Renal cortical epithelial cell (primary cell): Measurements from ENCODE around the gene ITPKA. TPM values are rescaled to one million over a fixed set of nuclear protein-coding genes. Genes with fewer than 3 reads are reported as not detected.

Source experiments
- DNase-seq: peaks from one replicate; pipeline ENCODE4 v3.0.0-alpha.2; 2011; ENCODE audit warnings: low read depth
- total RNA-seq: library from RNA; depleted of rRNA; stranded (reverse); fragments of >200 nt; gene quantifications from 2 replicates; pipeline ENCODE4 v1.2.3, GENCODE V29; 2014

The ITPKA gene
- total RNA-seq, 1 donor from 2014 or later, result 4.5 TPM

DNA sequence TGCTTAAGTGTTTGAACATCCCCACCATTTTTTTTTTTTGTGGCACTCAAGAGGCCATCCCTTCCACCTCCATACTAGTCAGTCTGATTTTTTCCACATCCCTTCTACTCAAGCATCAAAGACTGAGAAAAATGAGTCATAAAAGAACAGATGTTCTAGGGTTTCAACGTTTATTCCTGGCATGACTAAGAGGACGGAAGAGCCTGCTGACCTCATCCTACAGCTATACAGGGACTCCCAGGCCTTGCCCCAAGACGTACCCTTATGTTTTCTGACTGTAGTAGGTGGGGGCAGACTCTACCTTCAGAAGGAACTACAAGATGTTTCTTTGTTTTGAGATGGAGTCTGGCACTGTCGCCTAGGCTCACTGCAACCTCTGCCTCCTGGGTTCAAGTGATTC lies 3.3 kb upstream of the ITPKA start:
- DNase-seq, result peak; percentile 94

GRCh38 chr15:41491889-41492288 lies 1.8 kb upstream of the ITPKA start:
- DNase-seq, result no peak

GRCh38 chr15:41492597-41493204 lies 973 bp upstream of the ITPKA start:
- DNase-seq, result no peak

DNA sequence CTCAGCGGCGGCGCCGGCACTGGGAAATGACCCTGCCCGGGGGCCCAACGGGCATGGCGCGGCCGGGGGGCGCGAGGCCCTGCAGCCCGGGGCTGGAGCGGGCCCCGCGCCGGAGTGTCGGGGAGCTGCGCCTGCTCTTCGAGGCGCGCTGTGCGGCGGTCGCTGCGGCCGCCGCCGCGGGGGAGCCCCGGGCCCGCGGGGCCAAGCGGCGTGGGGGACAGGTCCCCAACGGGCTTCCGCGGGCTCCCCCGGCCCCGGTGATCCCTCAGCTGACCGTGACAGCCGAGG lies 172 bp downstream of the ITPKA start:
- DNase-seq, result no peak

- DNase-seq, result no peak
Observed at GRCh38 chr15:41494190-41494921, 682 bp downstream of the ITPKA start.

GRCh38 chr15:41494922-41495735 lies 1.5 kb downstream of the ITPKA start:
- DNase-seq, result no peak

GRCh38 chr15:41495736-41496599 lies 2.3 kb downstream of the ITPKA start:
- no peak for DNase-seq

DNA sequence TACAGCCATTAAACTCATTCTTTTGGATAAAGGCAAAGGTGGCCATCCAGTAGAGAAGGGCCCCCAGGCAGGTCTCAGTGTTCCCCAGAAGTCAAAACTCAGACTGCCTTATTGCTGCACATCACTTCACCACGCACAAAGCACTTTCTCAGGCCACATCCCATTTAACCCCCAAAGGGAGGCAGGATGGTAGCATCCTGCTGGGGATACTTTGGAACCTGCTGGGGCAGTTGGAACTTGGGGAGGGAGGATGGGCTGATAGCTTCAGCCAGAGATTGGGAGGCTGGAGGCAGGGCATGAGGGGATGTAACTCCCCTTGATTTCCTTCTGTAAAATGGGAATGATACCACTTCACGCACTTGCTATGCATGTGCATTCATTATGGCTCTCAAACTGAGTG lies 5.0 kb downstream of the ITPKA start:
- DNase-seq, result no peak

GRCh38 chr15:41499109-41499851 lies 5.6 kb downstream of the ITPKA start:
- DNase-seq, result no peak

- DNase-seq, result peak; percentile 52
Observed at GRCh38 chr15:41501191-41501917, 7.7 kb downstream of the ITPKA start.

- no peak for DNase-seq
Observed at GRCh38 chr15:41501931-41502794, 8.5 kb downstream of the ITPKA start.

DNA sequence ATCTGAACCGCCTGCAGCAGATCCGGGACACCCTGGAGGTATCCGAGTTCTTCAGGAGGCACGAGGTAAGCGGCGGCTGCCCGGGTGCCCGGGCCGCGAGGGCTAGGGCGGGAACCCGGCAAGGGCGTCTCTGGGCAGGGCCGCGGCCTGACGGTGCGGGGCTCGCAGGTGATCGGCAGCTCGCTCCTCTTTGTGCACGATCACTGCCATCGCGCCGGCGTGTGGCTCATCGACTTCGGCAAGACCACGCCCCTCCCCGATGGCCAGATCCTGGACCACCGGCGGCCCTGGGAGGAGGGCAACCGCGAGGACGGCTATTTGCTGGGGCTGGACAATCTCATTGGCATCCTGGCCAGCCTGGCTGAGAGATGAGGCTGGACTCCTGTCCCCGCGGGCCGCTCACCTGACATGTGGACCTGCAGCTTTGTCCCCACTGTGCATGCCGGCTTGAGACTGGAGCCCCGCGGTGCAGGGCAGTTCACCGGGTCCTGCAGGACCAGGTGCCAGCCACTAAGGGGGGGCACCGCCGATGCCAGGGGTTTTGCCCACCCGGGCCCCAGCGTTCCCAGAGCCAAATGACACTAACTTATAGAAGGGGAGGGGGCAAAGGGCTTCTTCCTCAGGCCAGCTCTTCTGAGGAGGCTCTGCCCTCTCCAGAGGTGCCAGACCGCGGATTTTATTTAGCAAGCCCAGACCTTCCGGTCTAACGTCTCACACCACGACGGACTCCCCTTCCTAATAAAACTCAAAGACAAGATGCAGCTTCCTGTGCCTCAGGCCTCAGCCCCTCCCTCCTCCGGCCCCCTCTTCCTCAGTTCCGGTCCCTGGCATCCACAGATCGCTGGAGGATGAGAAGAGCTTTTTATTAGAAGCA lies 9.4 kb downstream of the ITPKA start:
- DNase-seq, result no peak

DNA sequence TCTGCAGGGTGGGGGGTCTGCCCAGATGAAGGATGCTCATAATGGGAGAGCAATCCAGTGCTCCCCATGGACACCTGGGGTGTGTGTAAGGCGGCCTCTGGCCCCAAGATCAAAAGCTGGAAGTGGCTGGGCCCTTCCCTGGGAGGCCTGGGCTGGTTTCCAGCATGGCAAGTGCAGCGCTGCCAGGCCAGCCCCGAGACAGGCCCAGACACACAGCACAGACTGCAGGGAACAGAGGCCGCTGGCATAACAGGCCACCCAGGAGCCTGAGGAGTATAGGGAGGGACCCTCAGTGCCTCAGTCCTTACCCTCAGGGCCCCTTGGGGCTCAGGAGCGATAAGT lies 10.0 kb downstream of the ITPKA start:
- no peak for DNase-seq

DNA sequence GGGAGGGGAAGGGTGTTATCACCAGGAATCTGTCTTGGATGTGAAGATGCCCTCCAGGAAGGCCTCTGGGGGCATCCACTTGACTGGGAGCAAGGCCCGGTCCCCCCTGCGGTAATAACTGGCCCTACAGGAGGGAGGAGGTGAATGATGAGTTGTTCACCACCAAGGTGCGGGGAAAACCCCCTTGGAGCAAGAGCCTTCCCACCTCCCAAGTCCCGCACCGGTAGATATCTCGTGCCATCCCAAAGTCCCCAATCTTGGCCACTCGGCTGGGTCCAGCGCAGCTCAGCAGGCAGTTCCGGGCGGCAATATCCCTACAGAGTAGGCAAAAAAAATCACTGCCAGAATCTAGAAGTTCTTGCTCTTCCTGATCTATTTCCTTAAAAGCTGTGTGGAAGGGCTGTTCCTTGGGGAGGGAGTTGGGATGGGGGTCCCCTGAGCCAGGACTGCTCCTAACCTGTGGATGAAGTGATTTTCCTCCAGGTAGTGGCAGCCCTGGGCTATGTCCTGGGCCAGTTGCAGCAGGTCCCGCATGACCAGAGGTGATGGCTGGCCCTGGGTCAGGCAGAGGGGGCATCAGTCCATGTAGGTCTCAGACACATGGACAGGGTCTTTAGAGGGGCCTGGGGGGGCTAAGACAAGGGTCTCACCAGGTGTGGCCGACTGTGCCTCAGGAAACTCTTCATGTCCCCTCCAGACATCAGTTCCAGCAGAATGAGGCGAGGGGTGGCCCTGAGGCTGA lies 11.2 kb downstream of the ITPKA start:
- no peak for DNase-seq

DNA sequence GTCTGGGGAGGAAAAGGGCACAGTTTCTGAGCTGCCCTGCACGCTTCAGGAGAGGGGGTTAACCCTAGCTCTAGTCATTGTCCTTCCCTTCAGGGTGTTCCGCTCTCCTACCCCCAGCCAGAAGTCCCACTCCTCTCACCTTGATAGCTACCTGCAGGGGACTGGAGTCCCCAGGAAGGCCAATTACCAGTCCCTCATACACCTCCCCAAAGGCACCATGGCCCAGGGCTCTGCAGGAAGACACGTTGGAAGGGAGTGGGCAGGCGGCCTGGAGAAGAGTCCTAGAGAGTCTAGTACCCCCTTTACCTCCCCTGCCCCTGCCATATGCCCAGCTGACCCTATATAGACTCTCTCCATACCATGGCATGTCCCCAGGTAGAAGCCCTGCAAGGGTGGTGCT lies 12.1 kb downstream of the ITPKA start:
- DNase-seq, result no peak

DNA sequence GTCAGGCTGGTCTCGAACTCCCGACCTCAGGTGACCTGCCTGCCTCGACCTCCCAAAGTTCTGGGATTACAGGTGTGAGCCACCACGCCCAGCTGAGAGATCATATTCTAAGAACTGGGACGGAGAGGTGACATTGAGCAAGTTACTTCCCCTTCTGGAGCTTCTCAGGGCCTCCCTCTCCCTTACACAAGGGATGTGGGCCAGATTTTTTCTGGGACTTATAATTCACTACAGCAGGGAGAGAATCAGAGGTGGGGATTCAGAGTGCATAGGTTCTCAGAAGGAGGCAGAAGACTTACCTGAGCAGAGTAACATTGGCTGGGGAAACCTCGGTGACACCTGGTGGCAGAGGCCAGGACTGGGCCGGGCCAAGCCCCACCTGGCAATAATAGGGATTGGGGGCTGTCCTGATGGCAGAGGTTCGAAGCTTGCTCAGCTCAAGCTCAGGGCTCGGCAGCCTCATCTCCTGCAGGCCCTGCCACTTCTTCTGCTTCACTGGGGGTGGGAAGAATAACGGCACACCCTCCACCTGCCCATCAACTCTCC lies 13.2 kb downstream of the ITPKA start:
- DNase-seq, result no peak

GRCh38 chr15:41507820-41508290 lies 14.2 kb downstream of the ITPKA start:
- peak; percentile 36 for DNase-seq

DNA sequence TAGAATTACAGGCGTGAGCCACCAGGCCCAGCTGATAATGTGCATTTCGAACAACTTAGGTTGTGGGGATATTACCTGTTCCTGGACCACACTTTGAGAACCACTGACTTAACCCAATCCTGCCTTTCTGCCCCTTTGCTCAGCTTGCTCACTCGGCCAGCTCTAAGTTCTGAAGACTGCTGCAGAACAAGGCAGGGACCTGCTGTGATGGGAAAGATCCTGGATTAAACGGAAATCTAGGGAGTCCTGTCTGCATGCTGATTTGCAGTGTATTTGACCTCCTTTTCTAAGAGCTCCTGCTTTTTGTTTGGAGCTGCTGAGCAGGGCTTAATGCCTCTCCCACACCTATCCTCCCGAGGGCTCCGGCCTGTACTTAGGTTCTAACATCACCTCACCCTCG lies 17.1 kb downstream of the ITPKA start:
- DNase-seq, result no peak
